HepG2 (cell line): ENCODE measurements around the gene TM4SF20. TPM values are rescaled to one million over a fixed set of nuclear protein-coding genes. Genes with fewer than 3 reads are reported as not detected.

Source experiments
- CCDC6 ChIP-seq: sonication (generic); formaldehyde crosslinking; IDR thresholded peaks from 2 replicates; pipeline ENCODE4 v1.8.1; 2022; ENCODE audit warnings: mild to moderate bottlenecking, missing genetic modification reagents, moderate library complexity
- ELF4 ChIP-seq: sonication (generic); formaldehyde crosslinking; IDR thresholded peaks from 2 replicates; pipeline ENCODE4 v1.5.0; 2020; ENCODE audit warnings: missing genetic modification reagents, mild to moderate bottlenecking, moderate library complexity, borderline replicate concordance
- KAT8 ChIP-seq: IDR thresholded peaks from 2 replicates; pipeline ENCODE4 v1.6.1; 2016; ENCODE audit warnings: missing genetic modification reagents, missing compliant biosample characterization
- MATR3 ChIP-seq: sonication (generic); formaldehyde crosslinking; IDR thresholded peaks from 2 replicates; pipeline ENCODE4 v1.4.0; 2020; ENCODE audit warnings: missing genetic modification reagents
- NR2F2 ChIP-seq: IDR thresholded peaks from 2 replicates; pipeline ENCODE4 v1.6.1; 2012; ENCODE audit warnings: low read depth, inconsistent platforms, borderline replicate concordance
- RFX3 ChIP-seq: IDR thresholded peaks from 2 replicates; pipeline ENCODE4 v1.6.1; 2016; ENCODE audit warnings: missing biosample characterization, missing genetic modification reagents
- RXRB ChIP-seq: IDR thresholded peaks from 2 replicates; pipeline ENCODE4 v1.6.1; 2016; ENCODE audit warnings: borderline replicate concordance, missing genetic modification reagents, missing compliant biosample characterization
- SP4 ChIP-seq: sonication (generic); formaldehyde crosslinking; IDR thresholded peaks from 2 replicates; pipeline ENCODE4 v1.8.1; 2023; ENCODE audit warnings: mild to moderate bottlenecking, missing genetic modification reagents
- YEATS4 ChIP-seq: sonication (generic); formaldehyde crosslinking; IDR thresholded peaks from 2 replicates; pipeline ENCODE4 v1.4.0; 2020; ENCODE audit warnings: missing genetic modification reagents, borderline replicate concordance
- ZMAT3 ChIP-seq: sonication (generic); formaldehyde crosslinking; conservative IDR thresholded peaks from 2 replicates; pipeline ENCODE4 v1.7.0; 2021; ENCODE audit warnings: missing genetic modification reagents
- ZMYM4 ChIP-seq: sonication (generic); formaldehyde crosslinking; IDR thresholded peaks from 2 replicates; pipeline ENCODE4 v1.8.1; 2023; ENCODE audit warnings: mild to moderate bottlenecking, missing genetic modification reagents
- ZNF160 ChIP-seq: sonication (generic); formaldehyde crosslinking; IDR thresholded peaks from 2 replicates; pipeline ENCODE4 v1.8.0; 2022; ENCODE audit warnings: mild to moderate bottlenecking, inconsistent platforms, missing genetic modification reagents
- ZNF17 ChIP-seq: sonication (generic); formaldehyde crosslinking; IDR thresholded peaks from 2 replicates; pipeline ENCODE4 v1.5.0; 2020; ENCODE audit warnings: mild to moderate bottlenecking, missing genetic modification reagents
- ZNF441 ChIP-seq: sonication (generic); formaldehyde crosslinking; IDR thresholded peaks from 2 replicates; pipeline ENCODE4 v1.7.0; 2021; ENCODE audit warnings: missing genetic modification reagents, borderline replicate concordance
- ZNF572 ChIP-seq: sonication (generic); formaldehyde crosslinking; IDR thresholded peaks from 2 replicates; pipeline ENCODE4 v1.5.1; 2020; ENCODE audit warnings: mild to moderate bottlenecking, missing genetic modification reagents
- ZNF629 ChIP-seq: sonication (generic); formaldehyde crosslinking; conservative IDR thresholded peaks from 2 replicates; pipeline ENCODE4 v1.5.0; 2020; ENCODE audit warnings: missing genetic modification reagents
- ZNF839 ChIP-seq: sonication (generic); formaldehyde crosslinking; IDR thresholded peaks from 2 replicates; pipeline ENCODE4 v1.4.0; 2020; ENCODE audit warnings: missing genetic modification reagents, mild to moderate bottlenecking, borderline replicate concordance
- polyA plus RNA-seq, 8 experiments: library from polyadenylated mRNA; depleted of rRNA in 3 of 8; stranded (reverse) in 7 of 8; unstranded in 1 of 8; fragments of >200 nt; fragmentation: Illumina TruSeq in 4 of 8; extraction: Trizol in 4 of 8; gene quantifications; 2 replicates each; pipeline versions ENCODE4 v1.2.1 to v1.2.3, GENCODE V29; 2011 to 2016; ENCODE audit warnings: low read depth in 4 of 8, missing spikeins in 1 of 8, mixed read lengths in 1 of 8; ENCODE audit not compliant: insufficient read depth in 1 of 8
- total RNA-seq, 5 experiments: library from RNA; depleted of rRNA; stranded (reverse); fragments of >200 nt; fragmentation: Illumina TruSeq; extraction: Trizol; gene quantifications; 2 replicates each; pipeline ENCODE4 v1.2.3, GENCODE V29; 2016; ENCODE audit warnings: low read depth in 1 of 5
- TF ChIP-seq, protein P1 (sequence below): sonication (generic); formaldehyde crosslinking; IDR thresholded peaks from 2 replicates; pipeline ENCODE4 v1.5.0; 2020; ENCODE audit warnings: mild to moderate bottlenecking, low read depth, missing genetic modification reagents, borderline replicate concordance
- TF ChIP-seq, protein P2 (sequence below): sonication (generic); formaldehyde crosslinking; IDR thresholded peaks from 2 replicates; pipeline ENCODE4 v1.4.0; 2020; ENCODE audit warnings: mild to moderate bottlenecking, missing genetic modification reagents
- TF ChIP-seq, protein P3 (sequence below): sonication (generic); formaldehyde crosslinking; IDR thresholded peaks from 2 replicates; pipeline ENCODE4 v1.4.0; 2020; ENCODE audit warnings: missing genetic modification reagents
- TF ChIP-seq, protein P4 (sequence below): conservative IDR thresholded peaks from 2 replicates; pipeline ENCODE4 v1.6.1; 2018; ENCODE audit warnings: missing genetic modification reagents
- TF ChIP-seq, protein P5 (sequence below): sonication (generic); formaldehyde crosslinking; IDR thresholded peaks from 2 replicates; pipeline ENCODE4 v1.5.1; 2020; ENCODE audit warnings: mild to moderate bottlenecking, missing genetic modification reagents, moderate library complexity

The TM4SF20 gene
- total and polyA plus RNA-seq, 2 of the 13 experiments (the other 11 are each of a cell fraction or from before 2014, with no cell fraction given), result not detected

DNA sequence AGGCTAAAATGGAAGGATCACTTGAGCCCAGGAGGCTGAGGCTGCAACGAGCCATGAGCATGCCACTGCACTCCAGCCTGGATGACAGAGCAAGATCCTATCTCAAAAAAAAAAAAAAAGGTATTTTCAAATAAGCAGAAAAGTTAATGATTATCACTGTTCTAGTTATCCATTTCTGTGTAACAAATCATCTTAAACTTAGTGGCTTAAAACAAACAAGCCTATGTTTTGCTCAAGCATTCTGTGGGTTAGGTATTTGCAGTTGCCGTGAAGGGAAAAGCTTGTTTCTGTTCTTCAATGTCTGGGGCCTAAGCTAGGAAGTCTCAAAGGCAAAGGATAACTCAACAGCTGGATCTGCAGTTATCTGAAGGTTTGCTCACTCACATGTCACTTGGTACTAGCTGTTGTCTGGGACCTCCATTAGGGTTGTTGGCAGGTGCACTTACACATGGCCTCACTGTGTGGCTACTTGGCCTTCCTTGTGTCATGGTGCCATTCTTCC is 40.0 kb downstream of the TM4SF20 start (continued):
- TF ChIP-seq ZNF17 (CRISPR knock-in tag) (no peak), ELF4 (CRISPR knock-in tag) (no peak), CCDC6 (no peak), ZNF441 (CRISPR knock-in tag) (no peak), KAT8 (CRISPR knock-in tag) (0 out of 2 replicates have a peak, but pooled peaks have one; percentile 11), ZNF629 (CRISPR knock-in tag) (no peak), NR2F2 (no peak), RFX3 (CRISPR knock-in tag) (no peak), ZNF160 (no peak), ZMYM4 (peak; percentile 52; the same call in 1 of the 2 replicates), ZMAT3 (CRISPR knock-in tag) (no peak), RXRB (CRISPR knock-in tag) (peak; percentile 9; the same call in 1 of the 2 replicates), MATR3 (no peak), ZNF572 (CRISPR knock-in tag) (no peak), YEATS4 (CRISPR knock-in tag) (no peak), SP4 (CRISPR knock-in tag) (no peak), ZNF839 (CRISPR knock-in tag) (no peak)
- TF ChIP-seq, protein P1, sequence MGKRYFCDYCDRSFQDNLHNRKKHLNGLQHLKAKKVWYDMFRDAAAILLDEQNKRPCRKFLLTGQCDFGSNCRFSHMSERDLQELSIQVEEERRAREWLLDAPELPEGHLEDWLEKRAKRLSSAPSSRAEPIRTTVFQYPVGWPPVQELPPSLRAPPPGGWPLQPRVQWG (CRISPR knock-in tag), result no peak
- TF ChIP-seq, protein P2, sequence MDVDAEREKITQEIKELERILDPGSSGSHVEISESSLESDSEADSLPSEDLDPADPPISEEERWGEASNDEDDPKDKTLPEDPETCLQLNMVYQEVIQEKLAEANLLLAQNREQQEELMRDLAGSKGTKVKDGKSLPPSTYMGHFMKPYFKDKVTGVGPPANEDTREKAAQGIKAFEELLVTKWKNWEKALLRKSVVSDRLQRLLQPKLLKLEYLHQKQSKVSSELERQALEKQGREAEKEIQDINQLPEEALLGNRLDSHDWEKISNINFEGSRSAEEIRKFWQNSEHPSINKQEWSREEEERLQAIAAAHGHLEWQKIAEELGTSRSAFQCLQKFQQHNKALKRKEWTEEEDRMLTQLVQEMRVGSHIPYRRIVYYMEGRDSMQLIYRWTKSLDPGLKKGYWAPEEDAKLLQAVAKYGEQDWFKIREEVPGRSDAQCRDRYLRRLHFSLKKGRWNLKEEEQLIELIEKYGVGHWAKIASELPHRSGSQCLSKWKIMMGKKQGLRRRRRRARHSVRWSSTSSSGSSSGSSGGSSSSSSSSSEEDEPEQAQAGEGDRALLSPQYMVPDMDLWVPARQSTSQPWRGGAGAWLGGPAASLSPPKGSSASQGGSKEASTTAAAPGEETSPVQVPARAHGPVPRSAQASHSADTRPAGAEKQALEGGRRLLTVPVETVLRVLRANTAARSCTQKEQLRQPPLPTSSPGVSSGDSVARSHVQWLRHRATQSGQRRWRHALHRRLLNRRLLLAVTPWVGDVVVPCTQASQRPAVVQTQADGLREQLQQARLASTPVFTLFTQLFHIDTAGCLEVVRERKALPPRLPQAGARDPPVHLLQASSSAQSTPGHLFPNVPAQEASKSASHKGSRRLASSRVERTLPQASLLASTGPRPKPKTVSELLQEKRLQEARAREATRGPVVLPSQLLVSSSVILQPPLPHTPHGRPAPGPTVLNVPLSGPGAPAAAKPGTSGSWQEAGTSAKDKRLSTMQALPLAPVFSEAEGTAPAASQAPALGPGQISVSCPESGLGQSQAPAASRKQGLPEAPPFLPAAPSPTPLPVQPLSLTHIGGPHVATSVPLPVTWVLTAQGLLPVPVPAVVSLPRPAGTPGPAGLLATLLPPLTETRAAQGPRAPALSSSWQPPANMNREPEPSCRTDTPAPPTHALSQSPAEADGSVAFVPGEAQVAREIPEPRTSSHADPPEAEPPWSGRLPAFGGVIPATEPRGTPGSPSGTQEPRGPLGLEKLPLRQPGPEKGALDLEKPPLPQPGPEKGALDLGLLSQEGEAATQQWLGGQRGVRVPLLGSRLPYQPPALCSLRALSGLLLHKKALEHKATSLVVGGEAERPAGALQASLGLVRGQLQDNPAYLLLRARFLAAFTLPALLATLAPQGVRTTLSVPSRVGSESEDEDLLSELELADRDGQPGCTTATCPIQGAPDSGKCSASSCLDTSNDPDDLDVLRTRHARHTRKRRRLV (CRISPR knock-in tag), result no peak
- TF ChIP-seq, protein P3, sequence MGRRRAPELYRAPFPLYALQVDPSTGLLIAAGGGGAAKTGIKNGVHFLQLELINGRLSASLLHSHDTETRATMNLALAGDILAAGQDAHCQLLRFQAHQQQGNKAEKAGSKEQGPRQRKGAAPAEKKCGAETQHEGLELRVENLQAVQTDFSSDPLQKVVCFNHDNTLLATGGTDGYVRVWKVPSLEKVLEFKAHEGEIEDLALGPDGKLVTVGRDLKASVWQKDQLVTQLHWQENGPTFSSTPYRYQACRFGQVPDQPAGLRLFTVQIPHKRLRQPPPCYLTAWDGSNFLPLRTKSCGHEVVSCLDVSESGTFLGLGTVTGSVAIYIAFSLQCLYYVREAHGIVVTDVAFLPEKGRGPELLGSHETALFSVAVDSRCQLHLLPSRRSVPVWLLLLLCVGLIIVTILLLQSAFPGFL (CRISPR knock-in tag), result no peak
- TF ChIP-seq, protein P4, sequence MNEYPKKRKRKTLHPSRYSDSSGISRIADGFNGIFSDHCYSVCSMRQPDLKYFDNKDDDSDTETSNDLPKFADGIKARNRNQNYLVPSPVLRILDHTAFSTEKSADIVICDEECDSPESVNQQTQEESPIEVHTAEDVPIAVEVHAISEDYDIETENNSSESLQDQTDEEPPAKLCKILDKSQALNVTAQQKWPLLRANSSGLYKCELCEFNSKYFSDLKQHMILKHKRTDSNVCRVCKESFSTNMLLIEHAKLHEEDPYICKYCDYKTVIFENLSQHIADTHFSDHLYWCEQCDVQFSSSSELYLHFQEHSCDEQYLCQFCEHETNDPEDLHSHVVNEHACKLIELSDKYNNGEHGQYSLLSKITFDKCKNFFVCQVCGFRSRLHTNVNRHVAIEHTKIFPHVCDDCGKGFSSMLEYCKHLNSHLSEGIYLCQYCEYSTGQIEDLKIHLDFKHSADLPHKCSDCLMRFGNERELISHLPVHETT (CRISPR knock-in tag), result no peak
- TF ChIP-seq, protein P5, sequence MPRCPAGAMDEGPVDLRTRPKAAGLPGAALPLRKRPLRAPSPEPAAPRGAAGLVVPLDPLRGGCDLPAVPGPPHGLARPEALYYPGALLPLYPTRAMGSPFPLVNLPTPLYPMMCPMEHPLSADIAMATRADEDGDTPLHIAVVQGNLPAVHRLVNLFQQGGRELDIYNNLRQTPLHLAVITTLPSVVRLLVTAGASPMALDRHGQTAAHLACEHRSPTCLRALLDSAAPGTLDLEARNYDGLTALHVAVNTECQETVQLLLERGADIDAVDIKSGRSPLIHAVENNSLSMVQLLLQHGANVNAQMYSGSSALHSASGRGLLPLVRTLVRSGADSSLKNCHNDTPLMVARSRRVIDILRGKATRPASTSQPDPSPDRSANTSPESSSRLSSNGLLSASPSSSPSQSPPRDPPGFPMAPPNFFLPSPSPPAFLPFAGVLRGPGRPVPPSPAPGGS, result no peak
